Head of caudate nucleus (tissue), 42 donors: ENCODE data around the gene RPL39L.
"Not testable (repeated sequence)": the region's sequence is repeated elsewhere in the genome, so short reads cannot be mapped to it uniquely, and the experiment has no call there.

Experiments used
- DNase-seq, 42 donors: peaks; one replicate each; pipeline versions ENCODE4 v3.0.0 to v3.0.0-alpha.2; 2020 to 2021; ENCODE audit warnings: mixed read lengths in 7 of 42
- intact Hi-C: fragments of 100-400 bp; cut with DNase I; formaldehyde crosslinking; loops from one replicate; pipeline ENCODE4 v1.15.0; 2022

The RPL39L gene

DNA sequence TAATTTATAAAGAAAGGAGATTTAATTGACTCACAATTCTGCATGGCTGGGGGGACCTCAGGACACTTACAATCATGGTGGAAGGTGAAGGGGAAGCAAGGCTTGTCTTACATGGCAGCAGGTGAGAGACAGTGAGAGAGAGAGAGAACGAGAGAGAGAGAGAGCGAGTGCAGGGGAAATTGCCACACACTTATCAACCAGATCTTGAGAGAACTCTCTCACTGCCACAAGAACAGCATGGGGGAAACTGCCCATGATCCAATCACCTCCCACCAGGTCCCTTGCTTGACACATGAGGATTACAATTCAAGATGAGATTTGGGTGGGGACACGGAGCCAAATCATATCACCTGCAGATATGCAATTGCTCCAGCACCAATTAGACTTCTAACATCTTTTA is 7.1 kb upstream of the RPL39L start:
- intact Hi-C loops: no loop called here
- no peak for DNase-seq

- no peak for DNase-seq
- intact Hi-C loops: no loop called here
Measured at GRCh38 chr3:187145149-187145895, 6.0 kb upstream of the RPL39L start.

DNA sequence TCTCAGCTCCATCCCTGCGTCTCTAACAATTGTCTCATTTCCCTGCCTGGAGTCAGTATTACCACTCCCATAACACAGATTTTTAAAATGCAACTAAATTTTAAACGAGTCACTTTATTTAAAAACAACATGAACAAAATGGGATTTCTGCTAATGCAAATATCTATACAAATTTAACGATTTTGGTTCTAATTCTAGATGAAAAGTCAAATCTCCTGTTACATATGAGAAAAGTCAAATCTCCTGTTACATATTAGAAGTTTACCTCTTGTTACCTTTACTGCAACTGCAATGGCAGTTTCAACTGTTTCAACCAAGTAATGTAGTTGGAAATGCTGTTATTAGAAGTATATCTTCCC is 578 bp upstream of the RPL39L start:
- intact Hi-C loops: no loop called here
- DNase-seq: no peak

- intact Hi-C loops: no loop called here
- no peak for DNase-seq
Measured at GRCh38 chr3:187136936-187137335, 2.4 kb downstream of the RPL39L start.

- no peak for DNase-seq
- intact Hi-C loops: no loop called here
Measured at GRCh38 chr3:187136337-187136736, 3.0 kb downstream of the RPL39L start.

DNA sequence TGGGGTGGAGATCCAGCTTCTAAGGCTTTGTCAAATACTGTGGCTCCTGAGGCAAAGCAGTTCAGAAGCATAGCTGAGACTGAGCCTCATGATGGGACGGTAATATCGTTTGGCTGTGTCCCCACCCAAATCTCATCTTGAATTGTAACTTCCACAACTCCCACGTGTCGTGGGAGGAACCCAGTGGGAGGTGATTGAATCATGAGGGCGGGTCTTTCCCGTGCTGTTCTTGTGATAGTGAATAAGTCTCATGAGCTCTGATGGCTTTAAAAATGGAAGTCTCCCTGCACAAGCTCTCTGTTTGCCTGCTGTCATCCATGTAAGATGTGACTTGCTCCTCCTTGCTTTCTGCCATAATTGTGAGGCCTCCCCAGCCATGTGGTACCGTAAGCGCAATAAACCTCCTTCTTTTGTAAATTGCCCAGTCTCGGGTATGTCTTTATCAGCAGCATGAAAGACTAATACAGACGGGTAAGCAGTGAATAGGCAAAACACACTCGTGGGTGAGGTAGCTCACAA is 4.1 kb downstream of the RPL39L start:
- intact Hi-C loops, DNase-seq: not testable (repeated sequence)

GRCh38 chr3:187133181-187133580 is 6.1 kb downstream of the RPL39L start:
- DNase-seq, intact Hi-C loops: not testable (repeated sequence)

- no peak for DNase-seq
- intact Hi-C loops: no loop called here
Measured at GRCh38 chr3:187132666-187133065, 6.6 kb downstream of the RPL39L start.

DNA sequence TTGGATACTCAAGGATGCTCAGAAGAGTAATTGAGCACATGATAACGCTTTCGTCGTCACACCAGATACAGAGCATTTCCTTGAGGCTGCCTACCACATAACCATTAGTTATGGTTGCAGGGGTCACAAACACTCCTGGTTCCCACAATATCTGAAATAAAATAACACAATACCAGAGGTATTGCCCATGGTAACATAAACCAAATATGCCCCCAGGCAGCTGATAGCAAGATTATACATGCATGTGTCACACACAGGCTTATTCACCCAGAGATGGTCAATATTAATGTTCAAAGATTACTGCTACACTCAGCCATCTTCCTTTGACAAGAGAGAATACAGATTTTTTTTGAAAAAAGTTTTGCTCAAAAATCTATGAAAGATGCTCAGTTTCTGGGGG is 7.3 kb downstream of the RPL39L start:
- no peak for DNase-seq
- intact Hi-C loops: no loop called here

- no peak for DNase-seq
- intact Hi-C loops: no loop called here
Measured at GRCh38 chr3:187130346-187131066, 8.8 kb downstream of the RPL39L start.

- intact Hi-C loops: no loop called here
- no peak for DNase-seq
Measured at GRCh38 chr3:187125319-187126031, 13.8 kb downstream of the RPL39L start.

GRCh38 chr3:187122261-187122660 is 17.0 kb downstream of the RPL39L start:
- DNase-seq: no peak
- intact Hi-C loops: no loop called here

DNA sequence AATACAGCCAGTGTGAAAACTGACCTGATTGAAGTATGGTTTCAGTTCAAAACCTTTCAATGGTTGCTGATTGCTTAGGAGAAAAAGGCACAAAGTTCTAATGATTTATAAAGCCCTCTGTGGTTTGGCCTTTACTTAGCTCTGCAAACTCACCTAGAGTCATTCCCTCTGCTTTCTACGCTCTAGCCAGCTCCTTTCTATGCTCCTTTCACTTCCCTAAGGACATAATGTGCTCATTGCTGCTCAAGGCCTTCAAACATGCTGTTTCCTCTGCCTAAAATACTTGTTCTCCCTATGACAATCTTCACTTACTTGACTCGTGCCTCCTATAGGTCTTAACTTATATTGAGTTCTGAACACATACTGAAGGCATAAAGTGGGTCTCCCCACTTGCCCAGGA is 19.0 kb downstream of the RPL39L start:
- no peak for DNase-seq
- intact Hi-C loops: no loop called here

DNA sequence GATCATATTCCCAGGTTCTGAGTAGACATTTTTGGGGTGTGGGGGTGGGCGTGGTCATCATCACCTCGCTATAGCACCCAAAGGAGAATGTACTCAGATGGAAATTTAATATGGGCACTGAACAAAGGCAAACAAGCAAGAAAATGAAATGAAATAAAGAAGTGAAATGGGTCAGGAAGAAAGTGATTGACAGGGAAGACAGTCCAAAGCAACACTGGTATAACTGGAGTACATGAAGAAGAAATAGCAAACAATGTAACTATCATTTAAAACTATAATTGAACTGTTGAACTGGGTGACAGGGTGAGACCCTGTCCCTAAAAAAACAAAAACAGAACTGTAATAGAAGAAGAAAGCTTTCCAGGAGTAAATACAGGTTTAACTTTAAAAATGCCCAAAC is 24.8 kb downstream of the RPL39L start:
- intact Hi-C loops: no loop called here
- DNase-seq: no peak

DNA sequence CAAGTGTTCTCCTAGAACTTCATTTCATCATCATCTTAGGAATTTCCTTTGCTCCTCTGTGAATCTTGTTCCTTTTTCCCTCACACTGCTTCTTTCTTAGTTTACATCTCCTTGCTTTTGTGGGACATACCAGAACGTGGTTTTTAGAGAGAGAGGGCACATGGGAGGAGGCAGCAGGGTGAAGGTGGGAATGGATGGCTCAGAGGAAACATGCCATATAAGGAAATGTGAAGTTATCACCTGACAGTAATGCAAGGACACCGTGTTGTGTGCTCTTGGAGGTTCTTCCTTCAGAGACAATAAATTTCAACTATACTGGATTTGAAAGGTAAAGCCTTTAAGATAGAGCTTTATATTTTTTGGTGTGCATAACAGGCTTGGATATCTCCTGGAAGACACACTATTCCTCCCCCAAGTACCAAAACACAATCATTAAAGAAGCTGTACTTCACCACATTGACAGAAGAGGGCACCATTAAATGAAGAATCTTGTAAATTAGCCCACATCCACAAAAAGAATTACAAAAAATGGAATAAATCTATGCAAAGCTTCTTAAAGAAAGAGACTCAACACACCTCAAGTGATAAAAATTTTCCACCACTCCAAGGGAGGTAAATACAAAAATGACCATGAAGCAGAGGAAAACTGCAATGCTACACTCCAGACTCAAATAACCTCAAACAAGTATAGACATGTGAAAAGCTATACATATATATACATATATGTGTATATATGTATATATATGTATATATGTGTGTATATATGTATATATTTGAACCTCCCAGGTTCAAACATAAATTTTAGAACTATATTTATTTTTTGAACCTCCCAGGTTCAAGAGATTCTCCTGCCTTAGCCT is 26.1 kb downstream of the RPL39L start:
- no peak for DNase-seq
- intact Hi-C loops: no loop called here

GRCh38 chr3:187110156-187110555 is 29.1 kb downstream of the RPL39L start:
- no peak for DNase-seq
- intact Hi-C loops: no loop called here

DNA sequence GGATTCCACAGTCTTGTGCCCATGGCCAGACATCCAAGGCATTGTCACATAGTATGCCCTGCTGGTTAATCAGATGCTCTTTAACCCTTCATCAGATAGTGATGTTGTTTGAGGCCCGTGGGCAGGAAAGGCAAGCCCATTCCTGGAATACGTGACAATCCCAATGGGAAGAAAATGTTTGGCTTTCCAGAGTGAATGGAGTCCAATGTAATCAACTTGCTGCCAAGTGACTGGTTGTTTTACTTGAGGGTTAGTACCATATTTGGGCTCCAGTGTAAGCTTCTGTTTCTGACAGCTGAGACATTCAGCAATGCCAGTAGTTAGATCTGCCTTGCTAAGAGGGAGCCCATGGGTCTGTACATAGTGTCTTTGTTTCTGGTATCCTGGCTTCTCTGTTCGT is 31.3 kb downstream of the RPL39L start:
- DNase-seq: no peak
- intact Hi-C loops: no loop called here

GRCh38 chr3:187105700-187106099 is 33.6 kb downstream of the RPL39L start:
- DNase-seq: no peak
- intact Hi-C loops: no loop called here

DNA sequence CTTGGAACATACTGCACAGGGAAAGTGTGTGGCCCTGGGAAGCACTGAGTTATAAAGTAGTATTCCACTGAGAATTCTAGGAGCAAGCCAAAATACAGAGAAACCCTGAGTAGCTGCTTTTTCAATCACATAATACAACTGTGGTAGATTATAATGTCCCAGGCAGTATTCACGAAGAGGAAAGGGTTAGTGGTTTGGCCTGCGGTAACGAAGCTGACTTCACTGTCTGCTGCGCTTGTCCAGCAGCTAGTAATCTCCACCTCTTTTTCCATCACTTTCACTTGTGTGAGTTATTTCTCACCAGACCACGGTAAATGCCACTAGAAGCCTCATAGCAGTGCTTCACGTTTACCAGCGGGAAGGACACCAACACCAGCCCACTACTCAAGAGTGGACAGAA is 34.4 kb downstream of the RPL39L start:
- DNase-seq: no peak
- intact Hi-C loops: no loop called here
